Measurements from ENCODE around the gene ZNF169. TPM values are rescaled to one million over a fixed set of nuclear protein-coding genes. Genes with fewer than 3 reads are reported as not detected.

The ZNF169 gene
- polyA plus RNA-seq, 1 of the 3 experiments (the other 2 are of a cell fraction): 3.1 TPM

DNA sequence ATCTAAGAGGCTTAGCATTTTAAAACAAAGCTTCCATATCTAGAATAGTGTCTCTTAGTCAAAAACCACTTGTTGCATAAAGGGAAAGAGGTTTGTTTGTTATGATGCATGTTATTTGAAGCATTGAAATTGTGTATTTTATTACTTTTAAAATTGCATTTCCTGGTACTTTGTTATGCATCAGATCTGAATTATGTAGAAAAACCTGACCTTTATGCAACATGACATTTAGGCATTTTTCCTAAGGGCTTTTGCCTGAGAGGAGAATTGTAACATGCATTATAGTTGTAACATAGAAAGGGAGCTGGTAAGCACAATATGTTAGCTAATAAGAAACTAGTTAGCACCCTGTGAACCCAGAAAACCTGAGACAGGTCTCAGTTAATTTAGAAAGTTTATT, 22.0 kb downstream of the ZNF169 start:
- Histone ChIP-seq H3K4me2 (no peak overlapping the region), H3K9ac (no peak overlapping the region), H3K36me3 (replicated peaks in 1 of 2; ENCODE audit: control insufficient read depth in 1 of 2, insufficient read depth in 2 of 2, low read length in 1 of 2) (peaks cover 12 to 30% of the 10 kb centered on the region in 2 experiments), H3K27me3 (ENCODE audit: insufficient read depth) (no peaks in the 10 kb centered on the region), H3F3A (replicated peaks; ENCODE audit: insufficient read depth) (no peaks in the 10 kb centered on the region), H3K9me2 (no peaks in the 10 kb centered on the region), H4K20me1 (ENCODE audit: insufficient read depth) (no peaks in the 10 kb centered on the region), H2AFZ (ENCODE audit: low read depth) (no peak overlapping the region), H3K4me3 (ENCODE audit: low read depth in 2 of 2, low read length in 1 of 2) (no peak overlapping the region), H3K79me2 (ENCODE audit: insufficient read depth) (peaks cover 7% of the 10 kb centered on the region; the same call in 1 of the 2 replicates), H3K27ac (ENCODE audit: low read depth in 2 of 2, low read length in 1 of 2) (no peak overlapping the region), H3K9me3 (no peaks in the 10 kb centered on the region), H3K4me1 (ENCODE audit: control insufficient read depth in 1 of 2, insufficient read depth in 2 of 2, low read depth in 1 of 2, low read length in 1 of 2) (no peaks in the 10 kb centered on the region; a peak in 1 of 4 replicates)
- ChIA-PET CTCF (interaction anchor here (1.0 kb wide), 1 partner anchor 12 kb away, joined by 3 read pairs; no protein-coding TSS in a partner anchor), POLR2A (no interaction called here)
- TF ChIP-seq GATA2 (CRISPR knock-in tag; IDR thresholded peaks at IDR 0.05) (no peak), GABPA (IDR thresholded peaks at IDR 0.05; ENCODE audit: low read depth) (no peak)
- TF ChIP-seq, protein P1, sequence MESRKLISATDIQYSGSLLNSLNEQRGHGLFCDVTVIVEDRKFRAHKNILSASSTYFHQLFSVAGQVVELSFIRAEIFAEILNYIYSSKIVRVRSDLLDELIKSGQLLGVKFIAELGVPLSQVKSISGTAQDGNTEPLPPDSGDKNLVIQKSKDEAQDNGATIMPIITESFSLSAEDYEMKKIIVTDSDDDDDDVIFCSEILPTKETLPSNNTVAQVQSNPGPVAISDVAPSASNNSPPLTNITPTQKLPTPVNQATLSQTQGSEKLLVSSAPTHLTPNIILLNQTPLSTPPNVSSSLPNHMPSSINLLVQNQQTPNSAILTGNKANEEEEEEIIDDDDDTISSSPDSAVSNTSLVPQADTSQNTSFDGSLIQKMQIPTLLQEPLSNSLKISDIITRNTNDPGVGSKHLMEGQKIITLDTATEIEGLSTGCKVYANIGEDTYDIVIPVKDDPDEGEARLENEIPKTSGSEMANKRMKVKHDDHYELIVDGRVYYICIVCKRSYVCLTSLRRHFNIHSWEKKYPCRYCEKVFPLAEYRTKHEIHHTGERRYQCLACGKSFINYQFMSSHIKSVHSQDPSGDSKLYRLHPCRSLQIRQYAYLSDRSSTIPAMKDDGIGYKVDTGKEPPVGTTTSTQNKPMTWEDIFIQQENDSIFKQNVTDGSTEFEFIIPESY (IDR thresholded peaks at IDR 0.05; ENCODE audit: borderline replicate concordance, low read depth): no peak
- no peak for DNase-seq

DNA sequence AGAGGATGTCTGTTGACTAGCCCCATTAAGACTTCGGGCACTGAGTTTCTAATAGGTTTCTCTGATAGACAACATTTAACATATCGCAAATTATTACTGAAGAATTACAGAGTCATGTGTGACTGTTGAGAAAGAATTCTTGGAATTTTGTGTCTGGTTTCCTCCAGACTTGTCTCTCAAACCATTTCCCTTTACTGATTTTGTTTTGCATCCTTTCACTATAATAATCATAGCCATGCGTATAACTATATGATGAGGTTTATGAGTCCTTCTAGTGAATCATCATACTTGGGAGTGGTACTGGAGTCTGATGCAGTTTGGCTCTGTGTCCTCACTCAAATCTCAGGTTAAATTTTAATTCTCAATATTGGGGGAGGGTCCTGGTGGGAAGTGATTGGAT, 27.0 kb downstream of the ZNF169 start:
- TF ChIP-seq RAD21 (IDR thresholded peaks at IDR 0.05; ENCODE audit: low read length): no peak
- TF ChIP-seq TCF12 (IDR thresholded peaks at IDR 0.05): no peak
- TF ChIP-seq FOXM1 (IDR thresholded peaks at IDR 0.05; ENCODE audit: low read depth): no peak
- TF ChIP-seq, protein P2, sequence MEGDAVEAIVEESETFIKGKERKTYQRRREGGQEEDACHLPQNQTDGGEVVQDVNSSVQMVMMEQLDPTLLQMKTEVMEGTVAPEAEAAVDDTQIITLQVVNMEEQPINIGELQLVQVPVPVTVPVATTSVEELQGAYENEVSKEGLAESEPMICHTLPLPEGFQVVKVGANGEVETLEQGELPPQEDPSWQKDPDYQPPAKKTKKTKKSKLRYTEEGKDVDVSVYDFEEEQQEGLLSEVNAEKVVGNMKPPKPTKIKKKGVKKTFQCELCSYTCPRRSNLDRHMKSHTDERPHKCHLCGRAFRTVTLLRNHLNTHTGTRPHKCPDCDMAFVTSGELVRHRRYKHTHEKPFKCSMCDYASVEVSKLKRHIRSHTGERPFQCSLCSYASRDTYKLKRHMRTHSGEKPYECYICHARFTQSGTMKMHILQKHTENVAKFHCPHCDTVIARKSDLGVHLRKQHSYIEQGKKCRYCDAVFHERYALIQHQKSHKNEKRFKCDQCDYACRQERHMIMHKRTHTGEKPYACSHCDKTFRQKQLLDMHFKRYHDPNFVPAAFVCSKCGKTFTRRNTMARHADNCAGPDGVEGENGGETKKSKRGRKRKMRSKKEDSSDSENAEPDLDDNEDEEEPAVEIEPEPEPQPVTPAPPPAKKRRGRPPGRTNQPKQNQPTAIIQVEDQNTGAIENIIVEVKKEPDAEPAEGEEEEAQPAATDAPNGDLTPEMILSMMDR (IDR thresholded peaks at IDR 0.05): no peak
- no peak for TF ChIP-seq EP300 (IDR thresholded peaks at IDR 0.05; ENCODE audit: borderline replicate concordance in 1 of 2, low read depth in 1 of 2, low read length in 1 of 2)
- TF ChIP-seq, protein P3, sequence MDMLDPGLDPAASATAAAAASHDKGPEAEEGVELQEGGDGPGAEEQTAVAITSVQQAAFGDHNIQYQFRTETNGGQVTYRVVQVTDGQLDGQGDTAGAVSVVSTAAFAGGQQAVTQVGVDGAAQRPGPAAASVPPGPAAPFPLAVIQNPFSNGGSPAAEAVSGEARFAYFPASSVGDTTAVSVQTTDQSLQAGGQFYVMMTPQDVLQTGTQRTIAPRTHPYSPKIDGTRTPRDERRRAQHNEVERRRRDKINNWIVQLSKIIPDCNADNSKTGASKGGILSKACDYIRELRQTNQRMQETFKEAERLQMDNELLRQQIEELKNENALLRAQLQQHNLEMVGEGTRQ (IDR thresholded peaks at IDR 0.05; ENCODE audit: borderline replicate concordance, low read depth, low read length): no peak
- TF ChIP-seq TEAD4 (IDR thresholded peaks at IDR 0.05; ENCODE audit: borderline replicate concordance, insufficient read depth): no peak
- TF ChIP-seq FOSL2 (IDR thresholded peaks at IDR 0.05; ENCODE audit: borderline replicate concordance, low read depth): no peak
- H3K79me2 ChIP-seq (ENCODE audit: insufficient read depth): no peaks in the 10 kb centered on the region
- no peaks in the 10 kb centered on the region for H3F3A ChIP-seq (replicated peaks; ENCODE audit: insufficient read depth)
- H3K9me3 ChIP-seq: no peaks in the 10 kb centered on the region
- ChIA-PET CTCF (no interaction called here), POLR2A (no interaction called here)
- 99% methylated on average over 3 of the region's 3 CpGs for WGBS (ENCODE audit: low lambda C conversion rate)
- no peaks in the 10 kb centered on the region for H3K9me2 ChIP-seq
- H4K20me1 ChIP-seq (ENCODE audit: insufficient read depth): no peaks in the 10 kb centered on the region
- H3K9ac ChIP-seq: no peak overlapping the region
- H2AFZ ChIP-seq (ENCODE audit: low read depth): no peak overlapping the region
- H3K4me3 ChIP-seq (ENCODE audit: low read depth in 2 of 2, low read length in 1 of 2): no peak overlapping the region
- no peaks in the 10 kb centered on the region for H3K4me1 ChIP-seq (ENCODE audit: control insufficient read depth in 1 of 2, insufficient read depth in 2 of 2, low read depth in 1 of 2, low read length in 1 of 2)
- peaks cover 2 to 15% of the 10 kb centered on the region in 2 experiments for H3K36me3 ChIP-seq (replicated peaks in 1 of 2; ENCODE audit: control insufficient read depth in 1 of 2, insufficient read depth in 2 of 2, low read length in 1 of 2)
- DNase-seq: no peak
- no peak overlapping the region for H3K4me2 ChIP-seq
- H3K27ac ChIP-seq (ENCODE audit: low read depth in 2 of 2, low read length in 1 of 2): no peak overlapping the region
- no peaks in the 10 kb centered on the region for H3K27me3 ChIP-seq (ENCODE audit: insufficient read depth)

All from SK-N-SH (cell line).